Nephron (organoid): ENCODE results near the gene SPO11.

Experiments
- H3K27ac Mint-ChIP-seq, 3 experiments: 2 replicates each; pipeline ENCODE4 v1.8.0; 2020; ENCODE audit warnings: mixed read lengths in 3 of 3, mild to moderate bottlenecking in 2 of 3, moderate library complexity in 1 of 3
- H3K27me3 Mint-ChIP-seq: 2 replicates; pipeline ENCODE4 v1.8.0; 2021; ENCODE audit warnings: low read depth, mild to moderate bottlenecking, moderate library complexity, mixed read lengths
- H3K36me3 Mint-ChIP-seq: 2 replicates; pipeline ENCODE4 v1.8.0; 2020; ENCODE audit warnings: low read depth, mixed read lengths
- H3K4me1 Mint-ChIP-seq: 2 replicates; pipeline ENCODE4 v1.8.0; 2020; ENCODE audit warnings: mixed read lengths
- H3K4me3 Mint-ChIP-seq, 3 experiments: 2 replicates each; pipeline ENCODE4 v1.8.0; 2020; ENCODE audit warnings: mild to moderate bottlenecking in 3 of 3, mixed read lengths in 3 of 3, moderate library complexity in 2 of 3
- H3K9me3 Mint-ChIP-seq: 2 replicates; pipeline ENCODE4 v1.8.0; 2020; ENCODE audit warnings: mixed read lengths
- TF ChIP-seq, protein P1 (sequence below), 3 experiments: fragments of 200-600 bp; sonication (generic); IDR thresholded peaks; one replicate each; pipeline ENCODE4 v1.5.0; 2021; ENCODE audit warnings: antibody characterized with exemption in 3 of 3; ENCODE audit not compliant: unreplicated experiment in 3 of 3

SPO11 gene

DNA sequence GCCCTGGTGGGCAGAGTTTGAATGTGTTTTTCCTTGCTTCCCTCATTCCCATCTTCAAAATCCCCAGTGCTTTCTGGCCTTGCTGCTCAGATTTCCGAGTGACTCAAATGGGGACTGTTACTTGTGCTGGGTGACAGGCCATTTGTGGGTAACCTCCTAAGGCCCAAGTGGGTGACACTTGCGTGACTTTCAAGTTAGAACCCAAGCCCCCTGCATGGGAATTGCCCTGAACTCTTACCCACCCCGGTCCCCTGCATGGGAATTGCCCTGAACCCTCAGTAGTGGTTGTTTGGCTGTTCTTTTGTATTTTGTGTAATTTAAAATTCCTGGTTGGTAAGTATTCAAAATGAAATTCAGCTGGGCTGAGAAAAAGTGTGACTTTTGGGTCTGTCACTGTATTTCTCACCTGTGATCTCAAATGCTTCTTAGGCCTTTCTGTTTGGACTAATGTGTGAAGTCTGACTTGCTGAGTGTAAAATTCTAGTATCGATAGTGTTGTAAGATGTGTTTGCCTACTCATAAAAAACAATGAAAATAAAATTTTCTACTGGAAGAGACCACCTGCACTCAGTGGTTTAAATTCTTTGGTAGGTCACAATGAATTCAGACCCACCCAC, 49.2 kb downstream of the SPO11 start:
- TF ChIP-seq, protein P1, sequence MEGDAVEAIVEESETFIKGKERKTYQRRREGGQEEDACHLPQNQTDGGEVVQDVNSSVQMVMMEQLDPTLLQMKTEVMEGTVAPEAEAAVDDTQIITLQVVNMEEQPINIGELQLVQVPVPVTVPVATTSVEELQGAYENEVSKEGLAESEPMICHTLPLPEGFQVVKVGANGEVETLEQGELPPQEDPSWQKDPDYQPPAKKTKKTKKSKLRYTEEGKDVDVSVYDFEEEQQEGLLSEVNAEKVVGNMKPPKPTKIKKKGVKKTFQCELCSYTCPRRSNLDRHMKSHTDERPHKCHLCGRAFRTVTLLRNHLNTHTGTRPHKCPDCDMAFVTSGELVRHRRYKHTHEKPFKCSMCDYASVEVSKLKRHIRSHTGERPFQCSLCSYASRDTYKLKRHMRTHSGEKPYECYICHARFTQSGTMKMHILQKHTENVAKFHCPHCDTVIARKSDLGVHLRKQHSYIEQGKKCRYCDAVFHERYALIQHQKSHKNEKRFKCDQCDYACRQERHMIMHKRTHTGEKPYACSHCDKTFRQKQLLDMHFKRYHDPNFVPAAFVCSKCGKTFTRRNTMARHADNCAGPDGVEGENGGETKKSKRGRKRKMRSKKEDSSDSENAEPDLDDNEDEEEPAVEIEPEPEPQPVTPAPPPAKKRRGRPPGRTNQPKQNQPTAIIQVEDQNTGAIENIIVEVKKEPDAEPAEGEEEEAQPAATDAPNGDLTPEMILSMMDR (IDR thresholded peaks at IDR 0.05; ENCODE audit: unreplicated experiment in 3 of 3) = no peak
- no peaks in the 10 kb centered on the region for H3K27me3 Mint-ChIP-seq
- no peaks in the 10 kb centered on the region for H3K9me3 Mint-ChIP-seq
- no peak overlapping the region for H3K4me3 Mint-ChIP-seq
- peaks cover 52% of the 10 kb centered on the region for H3K36me3 Mint-ChIP-seq
- H3K4me1 Mint-ChIP-seq = no peaks in the 10 kb centered on the region
- H3K27ac Mint-ChIP-seq = no peak overlapping the region

DNA sequence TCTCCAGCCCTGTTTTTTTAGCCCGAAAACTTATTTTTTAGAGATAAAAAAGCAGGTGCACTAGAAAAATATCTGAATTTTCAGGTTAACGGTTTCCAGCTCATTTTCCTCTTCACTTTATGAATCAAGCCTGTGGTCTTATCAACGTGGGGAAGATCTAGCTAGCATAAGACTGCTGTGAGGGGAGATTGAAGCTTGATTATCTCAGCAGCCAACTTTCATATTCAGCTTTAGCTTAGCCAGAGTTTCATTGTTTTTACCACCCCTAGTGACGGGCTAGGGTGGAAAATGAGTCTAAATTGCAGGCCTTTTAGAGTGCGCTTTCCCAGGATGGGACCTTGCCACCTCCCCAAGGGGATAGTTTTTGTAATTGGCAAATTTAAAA, 49.7 kb downstream of the SPO11 start:
- no peak overlapping the region for H3K27ac Mint-ChIP-seq

DNA sequence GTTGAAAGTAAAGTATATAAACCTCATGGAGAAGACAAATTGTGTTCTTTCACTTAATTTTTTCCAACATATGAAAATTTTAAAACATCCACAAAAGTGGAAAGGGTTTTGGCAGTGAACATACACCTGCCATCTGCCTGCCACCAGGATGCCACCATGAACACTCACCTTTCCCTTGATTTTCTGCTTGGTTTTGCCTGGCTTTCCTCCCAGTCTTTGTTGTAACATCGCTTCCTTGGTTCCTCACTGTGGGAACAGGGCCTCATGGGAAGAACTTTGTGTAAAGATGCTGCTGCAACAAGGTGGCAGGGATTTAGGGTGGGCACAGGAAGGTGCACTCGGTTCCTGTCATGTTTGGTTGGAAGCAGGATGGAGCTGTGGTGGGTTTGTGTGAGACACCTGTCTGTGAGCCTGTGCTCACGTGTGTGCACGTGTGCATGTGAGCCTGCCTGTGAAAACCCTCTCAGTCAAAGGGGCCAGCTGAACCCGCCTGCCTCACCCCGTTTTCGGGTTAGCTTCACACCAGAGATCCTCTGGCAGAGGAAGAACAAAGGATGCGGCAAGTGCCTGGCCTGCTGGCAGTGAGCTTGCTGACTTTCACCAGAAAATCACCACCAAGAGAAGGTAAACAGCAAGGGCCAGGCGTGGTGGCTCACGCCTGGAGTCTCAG, 50.6 kb downstream of the SPO11 start:
- TF ChIP-seq, protein P1 (IDR thresholded peaks at IDR 0.05; ENCODE audit: unreplicated experiment in 3 of 3) = no peak
- Mint-ChIP-seq H3K4me1 (no peaks in the 10 kb centered on the region), H3K9me3 (no peaks in the 10 kb centered on the region), H3K27ac (no peak overlapping the region), H3K4me3 (no peak overlapping the region), H3K27me3 (no peaks in the 10 kb centered on the region), H3K36me3 (peaks cover 51% of the 10 kb centered on the region)

More for the DNA sequence above, 49.7 kb downstream of the SPO11 start:
- Mint-ChIP-seq H3K4me3 (no peak overlapping the region), H3K27me3 (no peaks in the 10 kb centered on the region), H3K9me3 (no peaks in the 10 kb centered on the region), H3K4me1 (no peaks in the 10 kb centered on the region), H3K36me3 (peaks cover 53% of the 10 kb centered on the region)
- TF ChIP-seq, protein P1 (IDR thresholded peaks at IDR 0.05; ENCODE audit: unreplicated experiment in 3 of 3) = no peak

DNA sequence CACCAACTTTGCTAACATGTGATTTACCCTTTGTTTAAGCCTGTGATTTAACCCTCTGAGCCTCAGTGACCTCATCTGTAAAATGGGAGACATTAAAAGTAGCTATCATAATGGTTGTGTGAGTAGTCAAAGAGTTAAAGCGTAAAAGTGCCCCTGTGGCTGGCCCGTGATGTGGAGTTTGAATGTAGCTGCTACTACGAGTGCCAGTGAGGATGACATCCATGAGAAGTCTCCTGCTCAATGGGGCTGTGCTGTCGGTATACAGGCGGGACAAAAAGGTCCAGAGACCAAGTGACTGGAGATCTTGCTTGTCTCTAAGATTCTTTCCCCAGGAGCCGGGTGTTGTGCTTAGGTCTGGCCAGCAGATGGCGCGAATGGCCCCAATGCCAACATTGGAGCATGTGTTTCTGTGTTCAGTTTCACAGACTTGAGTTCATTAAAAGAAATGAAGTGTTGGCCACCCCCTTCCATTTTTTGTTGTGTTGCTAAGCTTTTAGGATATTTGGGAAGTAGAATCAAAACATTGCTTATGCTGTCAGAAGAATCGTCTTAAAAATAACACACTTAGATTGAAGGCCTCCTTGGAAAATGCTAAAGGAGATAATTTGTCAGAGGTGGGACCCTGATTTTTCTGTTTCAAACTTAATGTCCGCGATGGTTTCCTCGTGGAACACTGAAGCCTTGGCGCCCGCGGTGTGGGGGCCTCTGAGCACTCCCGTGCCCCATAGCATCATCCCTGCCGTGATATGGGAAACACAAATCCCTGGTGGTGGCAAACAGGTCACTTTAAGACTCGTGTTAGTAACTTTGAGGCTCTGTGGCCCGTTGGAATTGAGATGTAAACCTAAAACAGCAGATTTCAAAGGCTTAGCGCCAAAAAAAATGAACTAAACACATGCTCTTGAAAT, 52.2 kb downstream of the SPO11 start:
- no peaks in the 10 kb centered on the region for H3K4me1 Mint-ChIP-seq
- H3K27ac Mint-ChIP-seq = no peak overlapping the region
- H3K36me3 Mint-ChIP-seq = peaks cover 34% of the 10 kb centered on the region
- H3K4me3 Mint-ChIP-seq = no peak overlapping the region
- TF ChIP-seq, protein P1 (IDR thresholded peaks at IDR 0.05; ENCODE audit: unreplicated experiment in 3 of 3) = peak; percentile 87 to 94 (median 90)
- H3K27me3 Mint-ChIP-seq = peaks cover 4% of the 10 kb centered on the region
- no peaks in the 10 kb centered on the region for H3K9me3 Mint-ChIP-seq

DNA sequence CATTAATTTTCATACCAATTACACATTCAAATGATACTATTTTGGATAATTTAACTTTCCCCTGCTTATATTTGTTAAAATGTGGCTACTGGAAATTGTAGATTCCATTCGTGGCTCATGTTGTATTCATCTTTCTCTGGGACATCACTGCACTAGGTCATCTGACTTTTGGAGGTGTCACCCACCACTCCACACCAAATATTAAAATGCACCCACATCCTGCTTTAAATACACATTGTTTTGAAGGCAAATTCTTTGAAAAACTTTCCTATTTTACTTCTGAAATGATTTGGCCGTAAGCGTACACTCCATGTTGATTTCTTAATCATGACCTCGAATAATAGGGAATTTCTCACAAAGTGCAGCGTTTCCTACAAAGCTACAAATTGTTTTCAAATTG, 52.9 kb downstream of the SPO11 start:
- Mint-ChIP-seq H3K27me3 (peaks cover 4% of the 10 kb centered on the region), H3K27ac (no peak overlapping the region), H3K4me3 (no peak overlapping the region), H3K9me3 (no peaks in the 10 kb centered on the region), H3K4me1 (no peaks in the 10 kb centered on the region), H3K36me3 (peaks cover 28% of the 10 kb centered on the region)
- TF ChIP-seq, protein P1 (IDR thresholded peaks at IDR 0.05; ENCODE audit: unreplicated experiment in 3 of 3) = no peak
